ENCODE results near the gene PDZK1IP1.

- TF ChIP-seq, protein P1, sequence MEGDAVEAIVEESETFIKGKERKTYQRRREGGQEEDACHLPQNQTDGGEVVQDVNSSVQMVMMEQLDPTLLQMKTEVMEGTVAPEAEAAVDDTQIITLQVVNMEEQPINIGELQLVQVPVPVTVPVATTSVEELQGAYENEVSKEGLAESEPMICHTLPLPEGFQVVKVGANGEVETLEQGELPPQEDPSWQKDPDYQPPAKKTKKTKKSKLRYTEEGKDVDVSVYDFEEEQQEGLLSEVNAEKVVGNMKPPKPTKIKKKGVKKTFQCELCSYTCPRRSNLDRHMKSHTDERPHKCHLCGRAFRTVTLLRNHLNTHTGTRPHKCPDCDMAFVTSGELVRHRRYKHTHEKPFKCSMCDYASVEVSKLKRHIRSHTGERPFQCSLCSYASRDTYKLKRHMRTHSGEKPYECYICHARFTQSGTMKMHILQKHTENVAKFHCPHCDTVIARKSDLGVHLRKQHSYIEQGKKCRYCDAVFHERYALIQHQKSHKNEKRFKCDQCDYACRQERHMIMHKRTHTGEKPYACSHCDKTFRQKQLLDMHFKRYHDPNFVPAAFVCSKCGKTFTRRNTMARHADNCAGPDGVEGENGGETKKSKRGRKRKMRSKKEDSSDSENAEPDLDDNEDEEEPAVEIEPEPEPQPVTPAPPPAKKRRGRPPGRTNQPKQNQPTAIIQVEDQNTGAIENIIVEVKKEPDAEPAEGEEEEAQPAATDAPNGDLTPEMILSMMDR (conservative IDR thresholded peaks at IDR 0.05): no peak
- TF ChIP-seq ZFX (IDR thresholded peaks at IDR 0.05): no peak
Observed at GRCh38 chr1:47215713-47216112, 25.9 kb upstream of the PDZK1IP1 start.

Data from C4-2B (cell line).